ENCODE measurements around the gene CRYBG1.
"Not testable (repeated sequence)": the region's sequence is repeated elsewhere in the genome, so short reads cannot be mapped to it uniquely, and the experiment has no call there.

The CRYBG1 gene

GRCh38 chr6:106547601-106548453, 187.3 kb downstream of the CRYBG1 start:
- peak in 1 of 2 donors; percentile 22 for DNase-seq (ENCODE audit: low read depth in 1 of 2, low spot score in 1 of 2)

GRCh38 chr6:106548926-106549455, 188.5 kb downstream of the CRYBG1 start:
- DNase-seq (ENCODE audit: low read depth in 1 of 2, low spot score in 1 of 2), result not testable (repeated sequence)

GRCh38 chr6:106549521-106549920, 189.0 kb downstream of the CRYBG1 start:
- DNase-seq (ENCODE audit: low read depth in 1 of 2, low spot score in 1 of 2), result no peak

- DNase-seq (ENCODE audit: low read depth in 1 of 2, low spot score in 1 of 2), result no peak
Measured at GRCh38 chr6:106551155-106551554, 190.6 kb downstream of the CRYBG1 start.

GRCh38 chr6:106553440-106553839, 192.9 kb downstream of the CRYBG1 start:
- peak in 1 of 2 donors; percentile 11 for DNase-seq (ENCODE audit: low read depth in 1 of 2, low spot score in 1 of 2)

- no peak for DNase-seq (ENCODE audit: low read depth in 1 of 2, low spot score in 1 of 2)
Measured at GRCh38 chr6:106555767-106556166, 195.2 kb downstream of the CRYBG1 start.

- no peak for DNase-seq (ENCODE audit: low read depth in 1 of 2, low spot score in 1 of 2)
Measured at GRCh38 chr6:106556368-106556960, 195.9 kb downstream of the CRYBG1 start.

- no peak for DNase-seq (ENCODE audit: low read depth in 1 of 2, low spot score in 1 of 2)
Measured at GRCh38 chr6:106557837-106558236, 197.3 kb downstream of the CRYBG1 start.

- no peak for DNase-seq (ENCODE audit: low read depth in 1 of 2, low spot score in 1 of 2)
Measured at GRCh38 chr6:106558364-106558763, 197.8 kb downstream of the CRYBG1 start.

- not testable (repeated sequence) for DNase-seq (ENCODE audit: low read depth in 1 of 2, low spot score in 1 of 2)
Measured at GRCh38 chr6:106559659-106560058, 199.1 kb downstream of the CRYBG1 start.

GRCh38 chr6:106560996-106561685, 200.6 kb downstream of the CRYBG1 start:
- no peak for DNase-seq (ENCODE audit: low read depth in 1 of 2, low spot score in 1 of 2)

- DNase-seq (ENCODE audit: low read depth in 1 of 2, low spot score in 1 of 2), result no peak
Measured at GRCh38 chr6:106561686-106562405, 201.3 kb downstream of the CRYBG1 start.

- DNase-seq (ENCODE audit: low read depth in 1 of 2, low spot score in 1 of 2), result no peak
Measured at GRCh38 chr6:106563614-106564013, 203.1 kb downstream of the CRYBG1 start.

GRCh38 chr6:106564476-106564875, 204.0 kb downstream of the CRYBG1 start:
- no peak for DNase-seq (ENCODE audit: low read depth in 1 of 2, low spot score in 1 of 2)

GRCh38 chr6:106568530-106568929, 208.0 kb downstream of the CRYBG1 start:
- no peak for DNase-seq (ENCODE audit: low read depth in 1 of 2, low spot score in 1 of 2)

- DNase-seq (ENCODE audit: low read depth in 1 of 2, low spot score in 1 of 2), result no peak
Measured at GRCh38 chr6:106569428-106569827, 208.9 kb downstream of the CRYBG1 start.

GRCh38 chr6:106572436-106572835, 211.9 kb downstream of the CRYBG1 start:
- DNase-seq (ENCODE audit: low read depth in 1 of 2, low spot score in 1 of 2), result no peak

GRCh38 chr6:106572875-106573585, 212.5 kb downstream of the CRYBG1 start:
- no peak for DNase-seq (ENCODE audit: low read depth in 1 of 2, low spot score in 1 of 2)

GRCh38 chr6:106574741-106575458, 214.4 kb downstream of the CRYBG1 start:
- DNase-seq (ENCODE audit: low read depth in 1 of 2, low spot score in 1 of 2), result no peak

- DNase-seq (ENCODE audit: low read depth in 1 of 2, low spot score in 1 of 2), result no peak
Measured at GRCh38 chr6:106579281-106579680, 218.8 kb downstream of the CRYBG1 start.

Measured in activated T-helper 1 cell treated with anti-CD3 and anti-CD28 coated beads, Interleukin-2, amount 50 U/mL, for 16 hours (primary cell).